Activated T-cell treated with anti-CD3 and anti-CD28 coated beads, Interleukin-2, amount 50 U/mL, for 1 hour (primary cell): ENCODE measurements around the gene DLG2.
"Not testable (repeated sequence)": the region's sequence is repeated elsewhere in the genome, so short reads cannot be mapped to it uniquely, and the experiment has no call there.

Source experiments
- DNase-seq: peaks from one replicate; pipeline ENCODE4 v3.0.0-alpha.2; 2020

The DLG2 gene

GRCh38 chr11:84308491-84308890 is 1318.7 kb downstream of the DLG2 start:
- DNase-seq, result not testable (repeated sequence)

GRCh38 chr11:84300092-84300491 is 1327.1 kb downstream of the DLG2 start:
- DNase-seq, result no peak

GRCh38 chr11:84297570-84297969 is 1329.6 kb downstream of the DLG2 start:
- DNase-seq, result no peak

GRCh38 chr11:84295815-84296214 is 1331.3 kb downstream of the DLG2 start:
- no peak for DNase-seq

- DNase-seq, result no peak
These were observed 1334.2 kb downstream of the DLG2 start for GRCh38 chr11:84292955-84293354.

GRCh38 chr11:84292006-84292405 is 1335.1 kb downstream of the DLG2 start:
- no peak for DNase-seq

GRCh38 chr11:84290647-84291046 is 1336.5 kb downstream of the DLG2 start:
- no peak for DNase-seq

- no peak for DNase-seq
These were observed 1337.7 kb downstream of the DLG2 start for GRCh38 chr11:84289381-84289906.

- DNase-seq, result no peak
These were observed 1353.6 kb downstream of the DLG2 start for GRCh38 chr11:84273541-84273940.

- no peak for DNase-seq
These were observed 1356.7 kb downstream of the DLG2 start for GRCh38 chr11:84270466-84270865.

- no peak for DNase-seq
These were observed 1363.1 kb downstream of the DLG2 start for GRCh38 chr11:84264066-84264465.

GRCh38 chr11:84261707-84262106 is 1365.4 kb downstream of the DLG2 start:
- DNase-seq, result no peak

GRCh38 chr11:84260862-84261261 is 1366.3 kb downstream of the DLG2 start:
- DNase-seq, result no peak

GRCh38 chr11:84256618-84257017 is 1370.5 kb downstream of the DLG2 start:
- DNase-seq, result no peak

GRCh38 chr11:84255483-84255882 is 1371.7 kb downstream of the DLG2 start:
- DNase-seq, result no peak

- no peak for DNase-seq
These were observed 1376.1 kb downstream of the DLG2 start for GRCh38 chr11:84250834-84251613.

GRCh38 chr11:84249344-84250135 is 1377.6 kb downstream of the DLG2 start:
- DNase-seq, result no peak

GRCh38 chr11:84247926-84248325 is 1379.2 kb downstream of the DLG2 start:
- no peak for DNase-seq

GRCh38 chr11:84247129-84247528 is 1380.0 kb downstream of the DLG2 start:
- DNase-seq, result no peak

- no peak for DNase-seq
These were observed 1383.4 kb downstream of the DLG2 start for GRCh38 chr11:84243629-84244263.

- no peak for DNase-seq
These were observed 1385.6 kb downstream of the DLG2 start for GRCh38 chr11:84241343-84242131.

GRCh38 chr11:84240847-84241246 is 1386.3 kb downstream of the DLG2 start:
- no peak for DNase-seq

- no peak for DNase-seq
These were observed 1390.7 kb downstream of the DLG2 start for GRCh38 chr11:84236436-84236835.
